ENCODE results near the gene DDX19B. TPM values are rescaled to one million over a fixed set of nuclear protein-coding genes. Genes with fewer than 3 reads are reported as not detected.
"Not testable (repeated sequence)": the region's sequence is repeated elsewhere in the genome, so short reads cannot be mapped to it uniquely, and the experiment has no call there.

Gene DDX19B
- total RNA-seq, 1 donor from 2014 or later, result 33.7 TPM

DNA sequence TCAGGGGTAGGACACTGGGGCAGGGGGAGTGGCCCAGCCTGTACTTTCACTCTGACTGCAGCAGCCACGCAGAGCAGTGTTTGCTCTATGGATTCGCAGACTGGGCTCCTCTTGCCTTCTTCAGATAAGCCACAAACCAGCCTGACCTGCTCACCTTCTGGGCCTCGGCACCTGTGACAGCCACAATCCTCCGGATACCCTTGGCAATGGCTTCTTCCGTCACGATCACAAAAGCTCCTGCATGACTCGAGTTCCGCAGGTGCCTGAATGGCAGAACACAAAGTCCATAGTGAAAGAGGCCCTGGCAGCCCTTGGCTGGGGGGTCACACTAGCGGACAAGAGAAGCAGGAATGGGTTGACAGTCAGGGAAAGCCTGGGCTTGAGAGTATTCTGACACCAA, 43.4 kb upstream of the DDX19B start:
- H3K36me3 Mint-ChIP-seq (ENCODE audit: low read depth), result peaks cover 86% of the 10 kb centered on the region
- intact Hi-C loops (cut with micrococcal nuclease), result loop anchor here (10.0 kb wide), 1 partner anchor 91 kb away; no protein-coding TSS in a partner anchor
- no peak for ATAC-seq (ENCODE audit: low read depth)
- no peak for DNase-seq
- CTCF ChIA-PET, result interaction anchor here (1.4 kb wide), 1 partner anchor 8 kb away, joined by 6 read pairs; no protein-coding TSS in a partner anchor
- TF ChIP-seq, protein P1, sequence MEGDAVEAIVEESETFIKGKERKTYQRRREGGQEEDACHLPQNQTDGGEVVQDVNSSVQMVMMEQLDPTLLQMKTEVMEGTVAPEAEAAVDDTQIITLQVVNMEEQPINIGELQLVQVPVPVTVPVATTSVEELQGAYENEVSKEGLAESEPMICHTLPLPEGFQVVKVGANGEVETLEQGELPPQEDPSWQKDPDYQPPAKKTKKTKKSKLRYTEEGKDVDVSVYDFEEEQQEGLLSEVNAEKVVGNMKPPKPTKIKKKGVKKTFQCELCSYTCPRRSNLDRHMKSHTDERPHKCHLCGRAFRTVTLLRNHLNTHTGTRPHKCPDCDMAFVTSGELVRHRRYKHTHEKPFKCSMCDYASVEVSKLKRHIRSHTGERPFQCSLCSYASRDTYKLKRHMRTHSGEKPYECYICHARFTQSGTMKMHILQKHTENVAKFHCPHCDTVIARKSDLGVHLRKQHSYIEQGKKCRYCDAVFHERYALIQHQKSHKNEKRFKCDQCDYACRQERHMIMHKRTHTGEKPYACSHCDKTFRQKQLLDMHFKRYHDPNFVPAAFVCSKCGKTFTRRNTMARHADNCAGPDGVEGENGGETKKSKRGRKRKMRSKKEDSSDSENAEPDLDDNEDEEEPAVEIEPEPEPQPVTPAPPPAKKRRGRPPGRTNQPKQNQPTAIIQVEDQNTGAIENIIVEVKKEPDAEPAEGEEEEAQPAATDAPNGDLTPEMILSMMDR (IDR thresholded peaks at IDR 0.05), result no peak
- H3K27me3 Mint-ChIP-seq, result no peaks in the 10 kb centered on the region
- no peak overlapping the region for H3K4me3 Mint-ChIP-seq
- peaks cover 6% of the 10 kb centered on the region for H3K4me1 Mint-ChIP-seq
- H3K27ac Mint-ChIP-seq, result no peak overlapping the region
- POLR2A ChIA-PET, result interaction anchor here (0.7 kb wide), 2 partner anchors 318 to 1471 kb away, joined by 3 to 19 read pairs; no protein-coding TSS in a partner anchor
- H3K9me3 Mint-ChIP-seq, result no peaks in the 10 kb centered on the region

DNA sequence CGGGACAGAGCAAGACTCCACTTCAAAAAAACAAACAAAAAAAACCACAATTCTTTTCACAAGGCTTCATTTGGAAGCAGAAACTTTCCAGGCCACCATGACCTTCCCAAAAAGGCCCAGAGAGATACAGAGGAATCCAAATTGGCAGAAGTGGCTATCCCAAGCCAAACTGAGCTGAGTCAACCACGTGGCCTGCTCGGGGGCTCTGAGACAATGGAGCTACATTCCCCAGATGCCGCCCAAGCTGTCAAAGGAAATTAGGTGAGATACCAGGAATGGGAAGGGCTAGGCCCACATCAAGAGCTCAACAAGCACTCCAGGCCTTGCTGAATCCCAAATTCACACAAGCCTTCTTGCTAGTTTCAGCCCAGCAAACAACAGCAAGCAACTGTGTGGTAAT, 41.6 kb upstream of the DDX19B start:
- TF ChIP-seq, protein P1 (IDR thresholded peaks at IDR 0.05), result no peak
- POLR2A ChIA-PET, result interaction anchor here (0.6 to 1.2 kb wide), 2 partner anchors 31 to 932 kb away, joined by 5 read pairs; no protein-coding TSS in a partner anchor
- no peak for ATAC-seq (ENCODE audit: low read depth)
- intact Hi-C loops (cut with micrococcal nuclease), result loop anchor here (10.0 kb wide), 1 partner anchor 93 kb away; no protein-coding TSS in a partner anchor
- no peak overlapping the region for H3K27ac Mint-ChIP-seq
- H3K9me3 Mint-ChIP-seq, result no peaks in the 10 kb centered on the region
- no peaks in the 10 kb centered on the region for H3K4me1 Mint-ChIP-seq
- H3K4me3 Mint-ChIP-seq, result no peak overlapping the region
- peaks cover 93% of the 10 kb centered on the region for H3K36me3 Mint-ChIP-seq (ENCODE audit: low read depth)
- no peak for DNase-seq
- H3K27me3 Mint-ChIP-seq, result no peaks in the 10 kb centered on the region
- CTCF ChIA-PET, result no interaction called here

DNA sequence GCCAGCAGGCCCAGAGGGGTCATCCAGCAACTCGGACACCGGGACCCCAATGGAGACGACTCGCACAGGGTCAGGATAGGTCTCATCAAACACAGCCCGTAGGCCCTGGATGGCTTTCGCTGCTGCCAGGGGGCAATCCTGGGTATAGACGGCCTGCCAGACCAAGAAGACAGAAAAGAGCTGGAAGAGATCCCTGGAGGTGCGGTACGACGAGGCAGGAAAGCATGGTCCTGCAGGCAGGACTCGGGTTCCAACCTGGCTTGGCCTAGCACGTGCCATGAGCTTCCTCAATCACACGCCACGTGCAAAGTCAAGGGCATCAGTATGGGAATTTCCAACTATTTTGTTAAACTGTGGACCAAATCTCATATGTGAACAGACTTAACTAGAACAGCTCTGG, 40.9 kb upstream of the DDX19B start:
- peaks cover 91% of the 10 kb centered on the region for H3K36me3 Mint-ChIP-seq (ENCODE audit: low read depth)
- no peaks in the 10 kb centered on the region for H3K27me3 Mint-ChIP-seq
- no peak for DNase-seq
- no peak overlapping the region for H3K27ac Mint-ChIP-seq
- TF ChIP-seq, protein P1 (IDR thresholded peaks at IDR 0.05), result no peak
- H3K4me3 Mint-ChIP-seq, result no peak overlapping the region
- H3K9me3 Mint-ChIP-seq, result no peaks in the 10 kb centered on the region
- intact Hi-C loops (cut with micrococcal nuclease), result loop anchor here (10.0 kb wide), 1 partner anchor 93 kb away; no protein-coding TSS in a partner anchor
- ATAC-seq (ENCODE audit: low read depth), result no peak
- ChIA-PET POLR2A (interaction anchor here (0.6 kb wide), 1 partner anchor 933 kb away, joined by 5 read pairs; no protein-coding TSS in a partner anchor), CTCF (no interaction called here)
- no peaks in the 10 kb centered on the region for H3K4me1 Mint-ChIP-seq

DNA sequence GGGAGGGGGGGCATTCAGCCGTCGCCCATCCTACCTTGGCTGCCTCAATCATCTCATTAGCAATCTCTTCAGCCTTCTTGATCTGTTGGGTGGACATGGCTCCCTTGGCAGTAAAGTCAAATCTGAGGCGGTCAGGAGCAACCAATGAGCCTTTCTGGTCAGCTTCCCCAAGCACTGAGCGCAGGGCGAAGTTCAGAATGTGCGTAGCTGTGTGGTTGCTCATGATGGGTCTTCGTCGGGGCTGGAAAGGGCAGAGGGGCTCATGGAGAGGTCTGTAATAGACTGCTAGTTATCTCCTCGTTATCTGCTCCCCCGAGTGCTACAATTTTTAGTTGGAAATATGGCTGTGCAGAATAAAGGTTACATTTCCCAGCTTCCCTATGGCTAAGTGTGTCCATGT, 40.0 kb upstream of the DDX19B start:
- ChIA-PET POLR2A (interaction anchor here (0.6 kb wide), 1 partner anchor 228 kb away, joined by 4 read pairs; no protein-coding TSS in a partner anchor), CTCF (no interaction called here)
- H3K9me3 Mint-ChIP-seq, result no peaks in the 10 kb centered on the region
- no peaks in the 10 kb centered on the region for H3K27me3 Mint-ChIP-seq
- no peak overlapping the region for H3K4me3 Mint-ChIP-seq
- no peak overlapping the region for H3K27ac Mint-ChIP-seq
- DNase-seq (no peak), ATAC-seq (ENCODE audit: low read depth) (no peak)
- peaks cover 92% of the 10 kb centered on the region for H3K36me3 Mint-ChIP-seq (ENCODE audit: low read depth)
- intact Hi-C loops (cut with micrococcal nuclease), result loop anchor here (10.0 kb wide), 1 partner anchor 94 kb away; no protein-coding TSS in a partner anchor
- H3K4me1 Mint-ChIP-seq, result no peaks in the 10 kb centered on the region
- TF ChIP-seq, protein P1 (IDR thresholded peaks at IDR 0.05), result no peak

DNA sequence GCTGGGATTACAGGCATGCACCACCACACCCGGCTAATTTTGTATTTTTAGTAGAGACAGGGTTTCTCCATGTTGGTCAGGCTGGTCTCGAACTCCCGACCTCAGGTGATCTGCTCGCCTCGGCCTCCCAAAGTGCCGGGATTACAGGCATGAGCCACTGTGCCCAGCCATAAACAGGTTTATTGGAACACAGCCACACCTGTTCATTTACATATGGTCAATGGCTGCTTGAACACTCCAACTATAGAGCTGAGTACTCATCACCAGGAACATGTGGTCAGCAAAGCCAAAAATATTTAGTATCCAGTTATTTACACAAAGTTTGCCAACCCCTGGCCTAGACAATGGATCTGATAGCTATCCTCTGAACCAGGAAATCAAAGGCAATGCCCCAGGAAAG, 39.1 kb upstream of the DDX19B start:
- H3K27me3 Mint-ChIP-seq; H3K4me3 Mint-ChIP-seq; H3K4me1 Mint-ChIP-seq; H3K27ac Mint-ChIP-seq; DNase-seq; CTCF ChIA-PET; H3K9me3 Mint-ChIP-seq; POLR2A ChIA-PET; ATAC-seq (ENCODE audit: low read depth): not testable (repeated sequence)
- intact Hi-C loops (cut with micrococcal nuclease), result loop anchor here (10.0 kb wide), 1 partner anchor 95 kb away; no protein-coding TSS in a partner anchor
- peaks cover 91% of the 10 kb centered on the region for H3K36me3 Mint-ChIP-seq (ENCODE audit: low read depth)

Data from activated B cell treated with CpG ODN at 0.5 μM for 24 hours (primary cell).